ENCODE results near the gene GGTA1.

Gene GGTA1

DNA sequence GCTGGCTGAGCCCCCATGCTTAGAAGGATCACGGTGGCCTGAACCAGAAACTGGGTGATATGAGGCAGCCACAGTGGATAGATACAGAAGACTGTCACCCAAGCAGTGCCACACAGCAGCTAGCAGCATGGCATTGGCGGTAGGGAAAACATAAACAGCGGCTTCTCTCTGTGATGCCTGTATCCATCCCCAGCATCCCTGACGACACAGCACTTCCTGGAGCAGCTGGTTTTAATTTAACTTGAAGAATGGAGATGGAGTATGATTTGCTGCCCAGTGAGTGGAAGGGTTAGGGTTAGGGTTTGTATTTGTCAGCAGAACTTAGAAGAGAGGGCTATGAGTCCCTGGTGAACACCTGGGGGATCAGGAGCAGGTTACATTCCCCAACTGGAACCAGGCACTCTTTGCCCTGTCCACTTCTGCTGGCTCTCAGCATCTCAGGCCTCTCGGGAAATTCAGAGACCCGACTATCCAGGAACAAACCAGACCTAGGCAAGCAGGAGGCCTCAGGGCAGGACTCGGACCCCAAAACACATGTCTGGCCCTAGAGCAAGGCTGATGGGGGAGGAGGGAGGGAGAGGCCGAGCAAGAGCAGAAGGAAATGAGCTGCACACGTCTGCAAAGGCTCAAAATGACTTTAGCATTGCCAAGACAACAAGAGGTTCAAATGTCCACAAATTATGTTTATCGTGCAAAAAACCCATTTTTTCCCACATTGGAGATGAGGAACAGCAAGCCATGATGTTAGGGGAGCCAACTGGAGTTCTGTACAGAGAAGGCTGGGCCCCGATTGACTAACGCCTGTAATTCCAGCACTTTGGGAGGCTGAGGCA lies 6.5 kb upstream of the GGTA1 start:
- H3K27ac Mint-ChIP-seq = peak overlapping the region; percentile 13 to 24 (median 19)
- H3K4me1 Mint-ChIP-seq = peaks cover 22% of the 10 kb centered on the region
- H3K27me3 Mint-ChIP-seq (ENCODE audit: low read depth) = peaks cover 23% of the 10 kb centered on the region
- TF ChIP-seq, protein P1, sequence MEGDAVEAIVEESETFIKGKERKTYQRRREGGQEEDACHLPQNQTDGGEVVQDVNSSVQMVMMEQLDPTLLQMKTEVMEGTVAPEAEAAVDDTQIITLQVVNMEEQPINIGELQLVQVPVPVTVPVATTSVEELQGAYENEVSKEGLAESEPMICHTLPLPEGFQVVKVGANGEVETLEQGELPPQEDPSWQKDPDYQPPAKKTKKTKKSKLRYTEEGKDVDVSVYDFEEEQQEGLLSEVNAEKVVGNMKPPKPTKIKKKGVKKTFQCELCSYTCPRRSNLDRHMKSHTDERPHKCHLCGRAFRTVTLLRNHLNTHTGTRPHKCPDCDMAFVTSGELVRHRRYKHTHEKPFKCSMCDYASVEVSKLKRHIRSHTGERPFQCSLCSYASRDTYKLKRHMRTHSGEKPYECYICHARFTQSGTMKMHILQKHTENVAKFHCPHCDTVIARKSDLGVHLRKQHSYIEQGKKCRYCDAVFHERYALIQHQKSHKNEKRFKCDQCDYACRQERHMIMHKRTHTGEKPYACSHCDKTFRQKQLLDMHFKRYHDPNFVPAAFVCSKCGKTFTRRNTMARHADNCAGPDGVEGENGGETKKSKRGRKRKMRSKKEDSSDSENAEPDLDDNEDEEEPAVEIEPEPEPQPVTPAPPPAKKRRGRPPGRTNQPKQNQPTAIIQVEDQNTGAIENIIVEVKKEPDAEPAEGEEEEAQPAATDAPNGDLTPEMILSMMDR (IDR thresholded peaks at IDR 0.05; ENCODE audit: unreplicated experiment in 3 of 3) = no peak
- no peak overlapping the region for H3K4me3 Mint-ChIP-seq
- H3K9me3 Mint-ChIP-seq = peaks cover 3% of the 10 kb centered on the region
- H3K36me3 Mint-ChIP-seq (ENCODE audit: low read depth) = peaks cover 4% of the 10 kb centered on the region

GRCh38 chr9:121503444-121503843 lies 3.8 kb upstream of the GGTA1 start:
- Mint-ChIP-seq H3K4me3 (peak overlapping the region in 2 of 3 experiments; percentile 18 to 51), H3K27ac (peak overlapping the region; percentile 40 to 78 (median 52)), H3K4me1 (peaks cover 38% of the 10 kb centered on the region), H3K36me3 (ENCODE audit: low read depth) (peaks cover 4% of the 10 kb centered on the region), H3K9me3 (peaks cover 3% of the 10 kb centered on the region), H3K27me3 (ENCODE audit: low read depth) (peaks cover 42% of the 10 kb centered on the region)
- TF ChIP-seq, protein P1 (IDR thresholded peaks at IDR 0.05; ENCODE audit: unreplicated experiment in 3 of 3) = no peak

GRCh38 chr9:121500165-121500478 lies 478 bp upstream of the GGTA1 start:
- TF ChIP-seq, protein P1 (IDR thresholded peaks at IDR 0.05; ENCODE audit: unreplicated experiment in 3 of 3) = no peak
- Mint-ChIP-seq H3K36me3 (ENCODE audit: low read depth) (peaks cover 4% of the 10 kb centered on the region), H3K27ac (peak overlapping the region in 2 of 3 experiments; percentile 37 to 57), H3K4me3 (peak overlapping the region; percentile 86 to 93 (median 86)), H3K9me3 (peaks cover 3% of the 10 kb centered on the region), H3K27me3 (ENCODE audit: low read depth) (peaks cover 63% of the 10 kb centered on the region), H3K4me1 (peaks cover 30% of the 10 kb centered on the region)

DNA sequence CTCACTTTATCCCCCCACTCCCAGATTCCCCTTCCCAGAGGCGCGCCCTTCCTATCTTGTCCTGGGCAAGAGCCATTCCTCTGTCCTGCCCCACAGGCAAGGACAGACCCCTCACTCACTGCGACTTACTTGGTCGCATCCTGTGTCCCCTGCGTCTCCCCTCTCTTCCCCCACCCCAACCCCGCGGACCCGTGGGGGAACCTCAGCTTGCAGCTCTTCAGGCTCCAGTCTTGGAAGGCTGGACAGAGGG lies 542 bp downstream of the GGTA1 start:
- peaks cover 30% of the 10 kb centered on the region for H3K4me1 Mint-ChIP-seq
- TF ChIP-seq, protein P1 (IDR thresholded peaks at IDR 0.05; ENCODE audit: unreplicated experiment in 3 of 3) = no peak
- peaks cover 69% of the 10 kb centered on the region for H3K27me3 Mint-ChIP-seq (ENCODE audit: low read depth)
- H3K27ac Mint-ChIP-seq = peak overlapping the region in 1 of 3 experiments; percentile 58
- H3K4me3 Mint-ChIP-seq = peak overlapping the region; percentile 76 to 90 (median 87)
- H3K9me3 Mint-ChIP-seq = peaks cover 3% of the 10 kb centered on the region
- H3K36me3 Mint-ChIP-seq (ENCODE audit: low read depth) = peaks cover 4% of the 10 kb centered on the region

- peaks cover 27% of the 10 kb centered on the region for H3K4me1 Mint-ChIP-seq
- peaks cover 2% of the 10 kb centered on the region for H3K36me3 Mint-ChIP-seq (ENCODE audit: low read depth)
- peak overlapping the region; percentile 76 to 90 (median 87) for H3K4me3 Mint-ChIP-seq
- H3K27ac Mint-ChIP-seq = peak overlapping the region in 1 of 3 experiments; percentile 67
- peaks cover under 1% of the 10 kb centered on the region for H3K9me3 Mint-ChIP-seq
- H3K27me3 Mint-ChIP-seq (ENCODE audit: low read depth) = peaks cover 67% of the 10 kb centered on the region
- TF ChIP-seq, protein P1 (IDR thresholded peaks at IDR 0.05; ENCODE audit: unreplicated experiment in 3 of 3) = peak in 1 of 3 experiments; percentile 22
Observed at GRCh38 chr9:121498487-121499176, 1.0 kb downstream of the GGTA1 start.
